HepG2 (cell line): Measurements from ENCODE around the gene SSC5D. TPM values are rescaled to one million over a fixed set of nuclear protein-coding genes. Genes with fewer than 3 reads are reported as not detected.

ENCODE experiments used
- ELF1 ChIP-seq: sonication (generic); formaldehyde crosslinking; IDR thresholded peaks from 2 replicates; pipeline ENCODE4 v1.4.0; 2020; ENCODE audit warnings: missing genetic modification reagents
- GABPA ChIP-seq, 2 experiments: IDR thresholded peaks; 2 replicates each; pipeline ENCODE4 v1.6.1; 2011 to 2016; ENCODE audit warnings: low read depth in 2 of 2, low read length in 1 of 2, missing biosample characterization in 1 of 2, missing genetic modification characterization in 1 of 2
- HMG20A ChIP-seq: IDR thresholded peaks from 2 replicates; pipeline ENCODE4 v1.6.1; 2016; ENCODE audit warnings: borderline replicate concordance
- SATB2 ChIP-seq: sonication (generic); formaldehyde crosslinking; IDR thresholded peaks from 2 replicates; pipeline ENCODE4 v1.5.0; 2020; ENCODE audit warnings: missing genetic modification reagents
- SETDB1 ChIP-seq: sonication (generic); formaldehyde crosslinking; IDR thresholded peaks from 2 replicates; pipeline ENCODE4 v1.5.1; 2020; ENCODE audit warnings: missing genetic modification reagents, mild to moderate bottlenecking, borderline replicate concordance
- ZNF605 ChIP-seq: sonication (generic); formaldehyde crosslinking; IDR thresholded peaks from 2 replicates; pipeline ENCODE4 v1.8.0; 2022; ENCODE audit warnings: mild to moderate bottlenecking, missing genetic modification reagents
- polyA plus RNA-seq, 8 experiments: library from polyadenylated mRNA; depleted of rRNA in 3 of 8; stranded (reverse) in 7 of 8; unstranded in 1 of 8; fragments of >200 nt; fragmentation: Illumina TruSeq in 4 of 8; extraction: Trizol in 4 of 8; gene quantifications; 2 replicates each; pipeline versions ENCODE4 v1.2.1 to v1.2.3, GENCODE V29; 2011 to 2016; ENCODE audit warnings: low read depth in 4 of 8, missing spikeins in 1 of 8, mixed read lengths in 1 of 8; ENCODE audit not compliant: insufficient read depth in 1 of 8
- total RNA-seq, 5 experiments: library from RNA; depleted of rRNA; stranded (reverse); fragments of >200 nt; fragmentation: Illumina TruSeq; extraction: Trizol; gene quantifications; 2 replicates each; pipeline ENCODE4 v1.2.3, GENCODE V29; 2016; ENCODE audit warnings: low read depth in 1 of 5
- TF ChIP-seq, protein P1 (sequence below): sonication (generic); formaldehyde crosslinking; IDR thresholded peaks from 2 replicates; pipeline ENCODE4 v1.8.0; 2022; ENCODE audit warnings: mild to moderate bottlenecking, missing genetic modification reagents; ENCODE audit not compliant: insufficient replicate concordance
- TF ChIP-seq, protein P2 (sequence below): sonication (generic); formaldehyde crosslinking; IDR thresholded peaks from 2 replicates; pipeline ENCODE4 v1.9.0; 2021; ENCODE audit warnings: missing genetic modification reagents, mild to moderate bottlenecking, borderline replicate concordance
- TF ChIP-seq, protein P3 (sequence below): sonication (generic); formaldehyde crosslinking; IDR thresholded peaks from 2 replicates; pipeline ENCODE4 v1.4.0; 2020; ENCODE audit warnings: missing genetic modification reagents; ENCODE audit errors: not compliant biosample characterization
- TF ChIP-seq, protein P4 (sequence below): sonication (generic); formaldehyde crosslinking; IDR thresholded peaks from 2 replicates; pipeline ENCODE4 v1.4.0; 2020; ENCODE audit warnings: mild to moderate bottlenecking, missing genetic modification reagents
- TF ChIP-seq, protein P5 (sequence below): sonication (generic); formaldehyde crosslinking; IDR thresholded peaks from 2 replicates; pipeline ENCODE4 v1.5.1; 2020; ENCODE audit warnings: mild to moderate bottlenecking, missing genetic modification reagents, moderate library complexity
- TF ChIP-seq, protein P6 (sequence below): sonication (generic); formaldehyde crosslinking; conservative IDR thresholded peaks from 2 replicates; pipeline ENCODE4 v1.4.0; 2020; ENCODE audit warnings: missing genetic modification reagents

The SSC5D gene
- total and polyA plus RNA-seq, 2 of the 13 experiments (the other 11 are each of a cell fraction or from before 2014, with no cell fraction given), result not detected

DNA sequence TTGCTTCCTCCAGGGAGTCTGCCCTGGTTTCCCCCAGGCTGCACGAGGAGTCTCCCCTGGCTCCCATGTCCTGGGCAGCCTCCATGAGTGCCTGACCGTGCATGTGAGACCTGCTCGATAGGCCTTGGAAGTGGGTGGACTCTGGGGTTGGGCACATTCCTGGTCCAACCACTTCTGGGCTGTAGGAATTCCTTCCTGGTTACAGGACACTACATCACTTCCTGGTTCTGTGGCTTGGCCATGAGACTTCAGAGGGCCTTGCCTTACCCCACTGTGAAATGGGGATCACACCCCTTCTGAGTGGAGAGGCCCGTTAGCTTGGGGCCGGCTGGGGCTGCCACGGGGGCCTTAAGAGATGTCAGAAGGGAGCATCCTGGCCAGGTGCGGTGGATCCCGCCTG, 15.8 kb upstream of the SSC5D start (continued):
- TF ChIP-seq, protein P1, sequence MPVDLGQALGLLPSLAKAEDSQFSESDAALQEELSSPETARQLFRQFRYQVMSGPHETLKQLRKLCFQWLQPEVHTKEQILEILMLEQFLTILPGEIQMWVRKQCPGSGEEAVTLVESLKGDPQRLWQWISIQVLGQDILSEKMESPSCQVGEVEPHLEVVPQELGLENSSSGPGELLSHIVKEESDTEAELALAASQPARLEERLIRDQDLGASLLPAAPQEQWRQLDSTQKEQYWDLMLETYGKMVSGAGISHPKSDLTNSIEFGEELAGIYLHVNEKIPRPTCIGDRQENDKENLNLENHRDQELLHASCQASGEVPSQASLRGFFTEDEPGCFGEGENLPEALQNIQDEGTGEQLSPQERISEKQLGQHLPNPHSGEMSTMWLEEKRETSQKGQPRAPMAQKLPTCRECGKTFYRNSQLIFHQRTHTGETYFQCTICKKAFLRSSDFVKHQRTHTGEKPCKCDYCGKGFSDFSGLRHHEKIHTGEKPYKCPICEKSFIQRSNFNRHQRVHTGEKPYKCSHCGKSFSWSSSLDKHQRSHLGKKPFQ (CRISPR knock-in tag), result no peak
- TF ChIP-seq ZNF605 (CRISPR knock-in tag) (no peak), SATB2 (CRISPR knock-in tag) (no peak), GABPA (IDR thresholded peaks at IDR 0.05; ENCODE audit: low read depth, low read length) (peak; percentile 38), GABPA (CRISPR knock-in tag; IDR thresholded peaks at IDR 0.05; ENCODE audit: low read depth) (peak; percentile 84), ELF1 (CRISPR knock-in tag) (0 out of 2 replicates have a peak, but pooled peaks have one; percentile 26), HMG20A (CRISPR knock-in tag) (no peak), SETDB1 (CRISPR knock-in tag) (no peak)
- TF ChIP-seq, protein P2, sequence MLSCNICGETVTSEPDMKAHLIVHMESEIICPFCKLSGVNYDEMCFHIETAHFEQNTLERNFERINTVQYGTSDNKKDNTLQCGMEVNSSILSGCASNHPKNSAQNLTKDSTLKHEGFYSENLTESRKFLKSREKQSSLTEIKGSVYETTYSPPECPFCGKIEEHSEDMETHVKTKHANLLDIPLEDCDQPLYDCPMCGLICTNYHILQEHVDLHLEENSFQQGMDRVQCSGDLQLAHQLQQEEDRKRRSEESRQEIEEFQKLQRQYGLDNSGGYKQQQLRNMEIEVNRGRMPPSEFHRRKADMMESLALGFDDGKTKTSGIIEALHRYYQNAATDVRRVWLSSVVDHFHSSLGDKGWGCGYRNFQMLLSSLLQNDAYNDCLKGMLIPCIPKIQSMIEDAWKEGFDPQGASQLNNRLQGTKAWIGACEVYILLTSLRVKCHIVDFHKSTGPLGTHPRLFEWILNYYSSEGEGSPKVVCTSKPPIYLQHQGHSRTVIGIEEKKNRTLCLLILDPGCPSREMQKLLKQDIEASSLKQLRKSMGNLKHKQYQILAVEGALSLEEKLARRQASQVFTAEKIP (CRISPR knock-in tag), result no peak
- TF ChIP-seq, protein P3, sequence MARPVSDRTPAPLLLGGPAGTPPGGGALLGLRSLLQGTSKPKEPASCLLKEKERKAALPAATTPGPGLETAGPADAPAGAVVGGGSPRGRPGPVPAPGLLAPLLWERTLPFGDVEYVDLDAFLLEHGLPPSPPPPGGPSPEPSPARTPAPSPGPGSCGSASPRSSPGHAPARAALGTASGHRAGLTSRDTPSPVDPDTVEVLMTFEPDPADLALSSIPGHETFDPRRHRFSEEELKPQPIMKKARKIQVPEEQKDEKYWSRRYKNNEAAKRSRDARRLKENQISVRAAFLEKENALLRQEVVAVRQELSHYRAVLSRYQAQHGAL, result no peak
- TF ChIP-seq, protein P4, sequence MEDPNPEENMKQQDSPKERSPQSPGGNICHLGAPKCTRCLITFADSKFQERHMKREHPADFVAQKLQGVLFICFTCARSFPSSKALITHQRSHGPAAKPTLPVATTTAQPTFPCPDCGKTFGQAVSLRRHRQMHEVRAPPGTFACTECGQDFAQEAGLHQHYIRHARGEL (CRISPR knock-in tag), result no peak
- TF ChIP-seq, protein P5, sequence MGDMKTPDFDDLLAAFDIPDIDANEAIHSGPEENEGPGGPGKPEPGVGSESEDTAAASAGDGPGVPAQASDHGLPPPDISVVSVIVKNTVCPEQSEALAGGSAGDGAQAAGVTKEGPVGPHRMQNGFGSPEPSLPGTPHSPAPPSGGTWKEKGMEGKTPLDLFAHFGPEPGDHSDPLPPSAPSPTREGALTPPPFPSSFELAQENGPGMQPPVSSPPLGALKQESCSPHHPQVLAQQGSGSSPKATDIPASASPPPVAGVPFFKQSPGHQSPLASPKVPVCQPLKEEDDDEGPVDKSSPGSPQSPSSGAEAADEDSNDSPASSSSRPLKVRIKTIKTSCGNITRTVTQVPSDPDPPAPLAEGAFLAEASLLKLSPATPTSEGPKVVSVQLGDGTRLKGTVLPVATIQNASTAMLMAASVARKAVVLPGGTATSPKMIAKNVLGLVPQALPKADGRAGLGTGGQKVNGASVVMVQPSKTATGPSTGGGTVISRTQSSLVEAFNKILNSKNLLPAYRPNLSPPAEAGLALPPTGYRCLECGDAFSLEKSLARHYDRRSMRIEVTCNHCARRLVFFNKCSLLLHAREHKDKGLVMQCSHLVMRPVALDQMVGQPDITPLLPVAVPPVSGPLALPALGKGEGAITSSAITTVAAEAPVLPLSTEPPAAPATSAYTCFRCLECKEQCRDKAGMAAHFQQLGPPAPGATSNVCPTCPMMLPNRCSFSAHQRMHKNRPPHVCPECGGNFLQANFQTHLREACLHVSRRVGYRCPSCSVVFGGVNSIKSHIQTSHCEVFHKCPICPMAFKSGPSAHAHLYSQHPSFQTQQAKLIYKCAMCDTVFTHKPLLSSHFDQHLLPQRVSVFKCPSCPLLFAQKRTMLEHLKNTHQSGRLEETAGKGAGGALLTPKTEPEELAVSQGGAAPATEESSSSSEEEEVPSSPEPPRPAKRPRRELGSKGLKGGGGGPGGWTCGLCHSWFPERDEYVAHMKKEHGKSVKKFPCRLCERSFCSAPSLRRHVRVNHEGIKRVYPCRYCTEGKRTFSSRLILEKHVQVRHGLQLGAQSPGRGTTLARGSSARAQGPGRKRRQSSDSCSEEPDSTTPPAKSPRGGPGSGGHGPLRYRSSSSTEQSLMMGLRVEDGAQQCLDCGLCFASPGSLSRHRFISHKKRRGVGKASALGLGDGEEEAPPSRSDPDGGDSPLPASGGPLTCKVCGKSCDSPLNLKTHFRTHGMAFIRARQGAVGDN (CRISPR knock-in tag), result peak; percentile 44
- TF ChIP-seq, protein P6, sequence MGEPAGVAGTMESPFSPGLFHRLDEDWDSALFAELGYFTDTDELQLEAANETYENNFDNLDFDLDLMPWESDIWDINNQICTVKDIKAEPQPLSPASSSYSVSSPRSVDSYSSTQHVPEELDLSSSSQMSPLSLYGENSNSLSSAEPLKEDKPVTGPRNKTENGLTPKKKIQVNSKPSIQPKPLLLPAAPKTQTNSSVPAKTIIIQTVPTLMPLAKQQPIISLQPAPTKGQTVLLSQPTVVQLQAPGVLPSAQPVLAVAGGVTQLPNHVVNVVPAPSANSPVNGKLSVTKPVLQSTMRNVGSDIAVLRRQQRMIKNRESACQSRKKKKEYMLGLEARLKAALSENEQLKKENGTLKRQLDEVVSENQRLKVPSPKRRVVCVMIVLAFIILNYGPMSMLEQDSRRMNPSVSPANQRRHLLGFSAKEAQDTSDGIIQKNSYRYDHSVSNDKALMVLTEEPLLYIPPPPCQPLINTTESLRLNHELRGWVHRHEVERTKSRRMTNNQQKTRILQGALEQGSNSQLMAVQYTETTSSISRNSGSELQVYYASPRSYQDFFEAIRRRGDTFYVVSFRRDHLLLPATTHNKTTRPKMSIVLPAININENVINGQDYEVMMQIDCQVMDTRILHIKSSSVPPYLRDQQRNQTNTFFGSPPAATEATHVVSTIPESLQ (CRISPR knock-in tag), result no peak
